ENCODE results near the gene NSMCE1. TPM values are rescaled to one million over a fixed set of nuclear protein-coding genes. Genes with fewer than 3 reads are reported as not detected.

NSMCE1 gene
- total and polyA plus RNA-seq, 2 of the 8 experiments (the other 6 are each of a cell fraction or from before 2014, with no cell fraction given) = 8.1 to 16.6 TPM

DNA sequence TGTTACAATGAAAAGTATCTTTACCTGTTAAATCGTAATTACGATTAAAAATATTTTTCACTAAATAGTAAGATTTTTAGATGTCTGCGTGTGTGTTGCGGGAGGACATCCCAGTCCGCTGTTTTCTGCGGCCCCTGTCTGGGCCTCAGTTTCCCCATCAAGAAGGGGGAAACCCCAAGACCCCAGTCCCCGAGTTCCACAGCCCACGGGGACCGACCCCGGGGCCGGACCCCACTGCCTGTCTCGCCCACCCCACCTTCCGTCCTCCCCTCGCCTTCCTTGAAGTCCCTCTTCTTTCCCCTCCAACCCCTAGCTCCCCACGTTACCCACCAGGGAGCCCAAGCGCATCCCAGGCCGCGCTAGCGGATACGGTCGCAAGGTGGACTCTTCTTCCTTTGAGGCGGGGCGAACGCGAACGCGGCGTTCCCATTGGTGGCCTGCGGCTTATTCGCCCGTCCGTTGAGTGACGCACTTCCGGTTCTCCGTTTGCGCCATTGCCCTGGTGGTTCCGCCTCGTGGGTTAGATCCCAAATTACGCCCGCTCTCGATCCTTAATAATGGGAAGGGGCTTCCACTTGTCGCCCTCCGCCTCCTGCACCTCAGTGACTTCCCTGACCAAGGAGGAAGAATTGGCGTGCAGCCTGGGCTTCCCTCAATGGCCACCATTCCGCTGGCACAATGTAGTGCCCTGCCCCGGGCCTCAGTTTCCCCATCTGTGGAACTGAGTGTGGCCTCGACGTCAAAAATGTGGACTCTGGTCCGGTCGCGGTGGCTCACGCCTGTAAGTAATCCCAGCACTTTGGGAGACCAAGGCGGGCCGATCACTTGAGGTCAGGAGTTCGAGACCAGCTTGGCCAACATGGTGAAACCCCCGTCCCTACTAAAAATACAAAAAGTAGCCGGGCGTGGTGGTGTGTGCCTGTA is at the start of gene NSMCE1 (continued):
- TF ChIP-seq, protein P1, sequence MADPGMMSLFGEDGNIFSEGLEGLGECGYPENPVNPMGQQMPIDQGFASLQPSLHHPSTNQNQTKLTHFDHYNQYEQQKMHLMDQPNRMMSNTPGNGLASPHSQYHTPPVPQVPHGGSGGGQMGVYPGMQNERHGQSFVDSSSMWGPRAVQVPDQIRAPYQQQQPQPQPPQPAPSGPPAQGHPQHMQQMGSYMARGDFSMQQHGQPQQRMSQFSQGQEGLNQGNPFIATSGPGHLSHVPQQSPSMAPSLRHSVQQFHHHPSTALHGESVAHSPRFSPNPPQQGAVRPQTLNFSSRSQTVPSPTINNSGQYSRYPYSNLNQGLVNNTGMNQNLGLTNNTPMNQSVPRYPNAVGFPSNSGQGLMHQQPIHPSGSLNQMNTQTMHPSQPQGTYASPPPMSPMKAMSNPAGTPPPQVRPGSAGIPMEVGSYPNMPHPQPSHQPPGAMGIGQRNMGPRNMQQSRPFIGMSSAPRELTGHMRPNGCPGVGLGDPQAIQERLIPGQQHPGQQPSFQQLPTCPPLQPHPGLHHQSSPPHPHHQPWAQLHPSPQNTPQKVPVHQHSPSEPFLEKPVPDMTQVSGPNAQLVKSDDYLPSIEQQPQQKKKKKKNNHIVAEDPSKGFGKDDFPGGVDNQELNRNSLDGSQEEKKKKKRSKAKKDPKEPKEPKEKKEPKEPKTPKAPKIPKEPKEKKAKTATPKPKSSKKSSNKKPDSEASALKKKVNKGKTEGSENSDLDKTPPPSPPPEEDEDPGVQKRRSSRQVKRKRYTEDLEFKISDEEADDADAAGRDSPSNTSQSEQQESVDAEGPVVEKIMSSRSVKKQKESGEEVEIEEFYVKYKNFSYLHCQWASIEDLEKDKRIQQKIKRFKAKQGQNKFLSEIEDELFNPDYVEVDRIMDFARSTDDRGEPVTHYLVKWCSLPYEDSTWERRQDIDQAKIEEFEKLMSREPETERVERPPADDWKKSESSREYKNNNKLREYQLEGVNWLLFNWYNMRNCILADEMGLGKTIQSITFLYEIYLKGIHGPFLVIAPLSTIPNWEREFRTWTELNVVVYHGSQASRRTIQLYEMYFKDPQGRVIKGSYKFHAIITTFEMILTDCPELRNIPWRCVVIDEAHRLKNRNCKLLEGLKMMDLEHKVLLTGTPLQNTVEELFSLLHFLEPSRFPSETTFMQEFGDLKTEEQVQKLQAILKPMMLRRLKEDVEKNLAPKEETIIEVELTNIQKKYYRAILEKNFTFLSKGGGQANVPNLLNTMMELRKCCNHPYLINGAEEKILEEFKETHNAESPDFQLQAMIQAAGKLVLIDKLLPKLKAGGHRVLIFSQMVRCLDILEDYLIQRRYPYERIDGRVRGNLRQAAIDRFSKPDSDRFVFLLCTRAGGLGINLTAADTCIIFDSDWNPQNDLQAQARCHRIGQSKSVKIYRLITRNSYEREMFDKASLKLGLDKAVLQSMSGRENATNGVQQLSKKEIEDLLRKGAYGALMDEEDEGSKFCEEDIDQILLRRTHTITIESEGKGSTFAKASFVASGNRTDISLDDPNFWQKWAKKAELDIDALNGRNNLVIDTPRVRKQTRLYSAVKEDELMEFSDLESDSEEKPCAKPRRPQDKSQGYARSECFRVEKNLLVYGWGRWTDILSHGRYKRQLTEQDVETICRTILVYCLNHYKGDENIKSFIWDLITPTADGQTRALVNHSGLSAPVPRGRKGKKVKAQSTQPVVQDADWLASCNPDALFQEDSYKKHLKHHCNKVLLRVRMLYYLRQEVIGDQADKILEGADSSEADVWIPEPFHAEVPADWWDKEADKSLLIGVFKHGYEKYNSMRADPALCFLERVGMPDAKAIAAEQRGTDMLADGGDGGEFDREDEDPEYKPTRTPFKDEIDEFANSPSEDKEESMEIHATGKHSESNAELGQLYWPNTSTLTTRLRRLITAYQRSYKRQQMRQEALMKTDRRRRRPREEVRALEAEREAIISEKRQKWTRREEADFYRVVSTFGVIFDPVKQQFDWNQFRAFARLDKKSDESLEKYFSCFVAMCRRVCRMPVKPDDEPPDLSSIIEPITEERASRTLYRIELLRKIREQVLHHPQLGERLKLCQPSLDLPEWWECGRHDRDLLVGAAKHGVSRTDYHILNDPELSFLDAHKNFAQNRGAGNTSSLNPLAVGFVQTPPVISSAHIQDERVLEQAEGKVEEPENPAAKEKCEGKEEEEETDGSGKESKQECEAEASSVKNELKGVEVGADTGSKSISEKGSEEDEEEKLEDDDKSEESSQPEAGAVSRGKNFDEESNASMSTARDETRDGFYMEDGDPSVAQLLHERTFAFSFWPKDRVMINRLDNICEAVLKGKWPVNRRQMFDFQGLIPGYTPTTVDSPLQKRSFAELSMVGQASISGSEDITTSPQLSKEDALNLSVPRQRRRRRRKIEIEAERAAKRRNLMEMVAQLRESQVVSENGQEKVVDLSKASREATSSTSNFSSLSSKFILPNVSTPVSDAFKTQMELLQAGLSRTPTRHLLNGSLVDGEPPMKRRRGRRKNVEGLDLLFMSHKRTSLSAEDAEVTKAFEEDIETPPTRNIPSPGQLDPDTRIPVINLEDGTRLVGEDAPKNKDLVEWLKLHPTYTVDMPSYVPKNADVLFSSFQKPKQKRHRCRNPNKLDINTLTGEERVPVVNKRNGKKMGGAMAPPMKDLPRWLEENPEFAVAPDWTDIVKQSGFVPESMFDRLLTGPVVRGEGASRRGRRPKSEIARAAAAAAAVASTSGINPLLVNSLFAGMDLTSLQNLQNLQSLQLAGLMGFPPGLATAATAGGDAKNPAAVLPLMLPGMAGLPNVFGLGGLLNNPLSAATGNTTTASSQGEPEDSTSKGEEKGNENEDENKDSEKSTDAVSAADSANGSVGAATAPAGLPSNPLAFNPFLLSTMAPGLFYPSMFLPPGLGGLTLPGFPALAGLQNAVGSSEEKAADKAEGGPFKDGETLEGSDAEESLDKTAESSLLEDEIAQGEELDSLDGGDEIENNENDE (IDR thresholded peaks at IDR 0.05; ENCODE audit: insufficient replicate concordance, low read length) = no peak
- TF ChIP-seq TAF1 (IDR thresholded peaks at IDR 0.05; ENCODE audit: low read depth, low read length) (peak; percentile 40; the same call in 1 of the 2 replicates), MAFK (IDR thresholded peaks at IDR 0.05; ENCODE audit: low read depth, low read length) (no peak), POU5F1 (IDR thresholded peaks at IDR 0.05; ENCODE audit: low read depth, low read length) (no peak), BCL11A (IDR thresholded peaks at IDR 0.05; ENCODE audit: low read depth in 2 of 2, low read length in 2 of 2) (no peak), RAD21 (IDR thresholded peaks at IDR 0.05 in 1 of 2, conservative IDR thresholded peaks at IDR 0.05 in 1 of 2; ENCODE audit: low read depth in 2 of 2, low read length in 2 of 2) (no peak), SIRT6 (IDR thresholded peaks at IDR 0.05; ENCODE audit: low read length) (no peak), SP4 (IDR thresholded peaks at IDR 0.05; ENCODE audit: low read length) (no peak), SP2 (IDR thresholded peaks at IDR 0.05; ENCODE audit: low read length) (peak; percentile 16; the same call in 1 of the 2 replicates), ZNF274 (IDR thresholded peaks at IDR 0.05; ENCODE audit: borderline replicate concordance, extremely low read depth, low read length) (no peak)

All from H1 (cell line).